PFSK-1 (cell line): ENCODE results near the gene RMI1.

Source experiments
- FOXP2 ChIP-seq: optimal IDR thresholded peaks from 2 replicates; pipeline ENCODE3; 2011; ENCODE audit warnings: borderline replicate concordance, control low read depth, inconsistent platforms; ENCODE audit not compliant: insufficient read depth; ENCODE audit errors: extremely low read length, extremely low read depth
- POLR2AphosphoS5 ChIP-seq: IDR thresholded peaks from 2 replicates; pipeline ENCODE4 v1.6.1; 2012; ENCODE audit warnings: low read depth, mild to moderate bottlenecking, control low read depth, low read length, moderate library complexity
- REST ChIP-seq, 2 experiments: IDR thresholded peaks; 2 replicates each; pipeline versions ENCODE4 v1.6.1 to v1.8.0; 2011 to 2012; ENCODE audit warnings: low read depth in 2 of 2, low read length in 2 of 2, control low read depth in 1 of 2, inconsistent platforms in 1 of 2, mild to moderate bottlenecking in 1 of 2, moderate library complexity in 1 of 2; ENCODE audit not compliant: insufficient read depth in 1 of 2
- SIN3A ChIP-seq: IDR thresholded peaks from 2 replicates; pipeline ENCODE4 v1.6.1; 2012; ENCODE audit warnings: mild to moderate bottlenecking, low read length, moderate library complexity, borderline replicate concordance; ENCODE audit not compliant: insufficient read depth
- TAF1 ChIP-seq: IDR thresholded peaks from 2 replicates; pipeline ENCODE4 v1.6.1; 2012; ENCODE audit warnings: low read length, control low read depth, borderline replicate concordance; ENCODE audit not compliant: insufficient read depth

Gene RMI1

DNA sequence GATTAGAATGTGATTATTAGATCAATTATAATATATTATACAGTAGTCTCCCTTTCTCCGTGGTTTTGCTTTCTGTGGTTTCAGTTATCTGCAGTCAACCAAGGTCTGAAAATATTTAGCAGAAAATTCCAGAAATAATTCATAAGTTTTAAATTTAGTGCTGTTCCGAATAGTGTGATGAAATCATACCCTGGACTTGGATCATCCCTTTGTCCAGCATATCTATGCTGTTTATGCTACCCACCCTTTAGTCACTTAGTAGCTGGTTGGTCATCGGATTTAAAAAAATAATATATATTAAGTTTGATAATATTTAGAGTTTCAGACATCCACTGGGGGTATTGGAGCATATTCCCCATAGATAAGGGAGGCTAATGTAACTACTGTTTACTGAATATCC is 19.6 kb downstream of the RMI1 start:
- no peak for TF ChIP-seq SIN3A
- TF ChIP-seq POLR2AphosphoS5: no peak
- no peak for TF ChIP-seq REST (IDR thresholded peaks at IDR 0.05; ENCODE audit: insufficient read depth in 1 of 2, low read depth in 2 of 2, low read length in 2 of 2)
- no peak for TF ChIP-seq TAF1
- TF ChIP-seq FOXP2: no peak

DNA sequence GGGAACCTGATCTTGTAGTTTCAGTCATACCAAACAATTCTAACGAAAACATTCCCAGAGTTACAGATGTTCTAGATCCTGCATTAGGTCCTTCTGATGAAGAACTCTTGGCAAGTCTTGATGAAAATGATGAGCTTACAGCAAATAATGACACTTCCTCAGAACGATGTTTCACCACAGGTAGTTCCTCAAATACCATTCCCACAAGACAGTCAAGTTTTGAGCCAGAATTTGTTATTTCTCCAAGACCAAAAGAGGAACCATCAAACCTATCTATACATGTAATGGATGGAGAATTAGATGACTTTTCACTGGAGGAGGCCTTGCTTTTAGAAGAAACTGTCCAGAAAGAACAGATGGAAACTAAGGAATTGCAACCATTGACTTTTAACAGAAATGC is 21.0 kb downstream of the RMI1 start:
- TF ChIP-seq FOXP2 (no peak), TAF1 (no peak), REST (IDR thresholded peaks at IDR 0.05; ENCODE audit: insufficient read depth in 1 of 2, low read depth in 2 of 2, low read length in 2 of 2) (no peak), SIN3A (no peak)

DNA sequence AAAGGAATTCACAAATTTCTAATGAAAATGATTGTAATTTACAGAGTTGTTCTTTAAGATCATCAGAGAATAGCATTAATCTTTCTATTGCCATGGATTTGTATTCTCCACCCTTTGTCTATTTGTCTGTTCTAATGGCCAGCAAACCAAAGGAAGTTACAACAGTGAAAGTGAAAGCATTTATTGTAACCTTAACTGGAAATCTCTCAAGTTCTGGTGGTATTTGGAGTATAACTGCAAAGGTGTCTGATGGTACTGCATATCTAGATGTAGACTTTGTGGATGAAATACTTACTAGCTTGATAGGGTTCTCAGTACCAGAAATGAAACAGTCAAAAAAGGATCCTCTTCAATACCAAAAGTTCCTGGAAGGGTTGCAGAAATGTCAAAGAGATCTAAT is 21.7 kb downstream of the RMI1 start:
- no peak for TF ChIP-seq FOXP2
- no peak for TF ChIP-seq TAF1
- no peak for TF ChIP-seq SIN3A
- TF ChIP-seq REST (IDR thresholded peaks at IDR 0.05; ENCODE audit: insufficient read depth in 1 of 2, low read depth in 2 of 2, low read length in 2 of 2): no peak
- TF ChIP-seq POLR2AphosphoS5: no peak

GRCh38 chr9:84003246-84003645 is 22.6 kb downstream of the RMI1 start:
- TF ChIP-seq REST (IDR thresholded peaks at IDR 0.05; ENCODE audit: insufficient read depth in 1 of 2, low read depth in 2 of 2, low read length in 2 of 2) (no peak), SIN3A (no peak), TAF1 (no peak), POLR2AphosphoS5 (no peak), FOXP2 (no peak)

DNA sequence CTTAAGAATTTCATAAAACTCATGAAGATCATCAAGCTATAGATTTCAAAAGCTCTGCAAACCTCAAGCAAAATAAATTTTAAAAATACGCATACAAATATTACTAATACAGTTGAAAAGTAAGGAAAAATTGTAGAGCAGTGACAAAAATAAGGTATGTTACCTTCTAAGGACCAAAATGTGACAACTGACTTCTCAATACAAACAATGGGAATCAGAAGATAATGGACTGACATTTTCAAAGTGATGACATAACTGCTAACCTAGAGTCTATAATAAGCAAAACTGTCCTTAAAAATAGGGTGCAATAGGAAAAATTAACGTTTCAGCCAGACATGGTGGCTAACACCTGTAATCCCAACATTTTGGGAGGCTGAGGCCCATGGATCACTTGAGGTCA is 27.1 kb downstream of the RMI1 start:
- TF ChIP-seq TAF1 (no peak), POLR2AphosphoS5 (no peak), REST (IDR thresholded peaks at IDR 0.05; ENCODE audit: insufficient read depth in 1 of 2, low read depth in 2 of 2, low read length in 2 of 2) (no peak), FOXP2 (no peak), SIN3A (no peak)
